DMS53 treated with DMSO at 0.1 percent for 48 hours (cell line): Measurements from ENCODE around the gene TMEM231.
A peak's percentile ranks its signal among the peaks of the same experiment; 100 is the strongest.
"Not testable (repeated sequence)": the region's sequence is repeated elsewhere in the genome, so short reads cannot be mapped to it uniquely, and the experiment has no call there.

Experiments used
- DNase-seq: peaks from one replicate; lab custom pipeline; 2025; ENCODE audit not compliant: unreplicated experiment; lab: John Stamatoyannopoulos, UW

TMEM231 gene

DNA sequence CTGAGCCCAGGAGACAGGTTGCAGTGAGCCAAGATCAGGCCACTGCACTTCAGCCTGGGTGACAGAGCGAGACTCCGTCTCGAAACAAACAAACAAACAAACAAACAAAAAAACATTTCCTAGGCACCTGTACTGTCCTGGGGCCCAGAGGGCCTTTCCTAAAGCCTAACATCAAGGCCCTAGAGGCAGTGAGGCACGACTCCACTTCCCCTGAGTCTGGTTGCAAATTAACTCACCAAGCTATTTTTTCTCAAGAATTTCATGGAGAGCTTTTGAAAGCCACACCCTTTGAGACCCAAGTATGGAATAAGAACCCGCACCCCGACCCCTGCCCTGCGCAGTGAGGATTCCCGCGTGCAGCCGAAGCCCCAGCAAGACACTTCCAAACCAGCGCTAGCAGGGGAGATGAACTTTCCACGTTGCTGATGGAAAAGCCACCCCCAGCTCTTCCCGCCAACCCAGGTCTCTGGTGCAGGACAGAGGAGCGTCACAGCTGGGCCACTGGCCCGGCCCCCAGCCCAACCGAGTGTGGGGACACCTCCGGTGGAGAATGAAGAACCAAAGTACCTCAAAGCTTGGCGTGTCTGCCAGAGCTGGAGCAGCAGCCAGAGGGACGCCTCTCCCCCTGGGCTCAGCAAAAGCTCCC is 21.4 kb downstream of the TMEM231 start:
- no peak for DNase-seq

DNA sequence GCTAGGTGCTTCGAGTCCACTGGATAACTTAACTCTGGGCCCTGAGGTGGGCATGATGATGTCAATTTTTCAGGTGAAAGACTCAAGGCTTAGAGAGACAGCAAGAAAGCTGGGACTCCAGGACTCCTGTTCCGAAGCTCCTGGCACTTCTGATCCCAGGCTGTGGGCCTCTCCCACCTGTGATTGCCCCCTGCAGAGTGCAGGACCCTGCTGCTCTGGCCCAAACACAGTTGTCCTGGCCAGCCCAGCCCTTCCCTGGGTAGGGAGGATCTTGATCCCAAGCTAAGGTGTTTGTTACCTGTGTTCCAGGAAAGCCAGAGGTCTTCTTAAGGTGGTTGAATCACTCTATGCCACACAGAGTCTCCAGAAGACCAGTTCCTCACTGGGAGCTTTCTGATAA is 23.3 kb downstream of the TMEM231 start:
- no peak for DNase-seq

DNA sequence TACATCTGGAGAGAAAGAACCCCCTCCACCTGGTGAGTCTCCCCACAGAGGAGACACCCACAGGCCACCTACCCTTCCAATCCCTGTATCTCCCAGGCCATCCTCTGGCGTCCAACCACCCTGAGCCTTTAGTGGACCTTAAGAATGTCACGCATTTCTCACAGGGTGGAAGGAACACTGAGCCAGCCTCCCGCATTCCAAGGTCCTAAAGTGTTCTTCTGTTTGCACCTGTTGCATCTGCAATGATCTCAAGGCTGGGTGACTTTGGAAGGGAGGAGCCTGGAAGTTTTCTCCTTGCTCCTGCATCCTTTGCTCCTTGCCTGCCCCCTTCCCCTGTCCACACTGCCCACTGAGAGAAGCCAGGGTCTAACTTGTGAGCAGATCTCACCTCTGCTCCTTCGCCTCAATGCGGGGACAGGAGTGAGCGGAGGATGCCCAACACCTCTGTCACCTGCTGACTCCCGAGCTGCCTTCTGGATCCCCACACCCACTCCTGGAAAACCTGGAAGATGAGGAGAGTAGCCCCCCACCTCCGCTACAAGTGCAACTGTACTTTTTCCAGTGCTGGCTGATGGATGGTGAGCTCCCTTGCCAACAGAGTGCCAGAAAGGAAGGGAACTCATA is 23.8 kb downstream of the TMEM231 start:
- DNase-seq = no peak

DNA sequence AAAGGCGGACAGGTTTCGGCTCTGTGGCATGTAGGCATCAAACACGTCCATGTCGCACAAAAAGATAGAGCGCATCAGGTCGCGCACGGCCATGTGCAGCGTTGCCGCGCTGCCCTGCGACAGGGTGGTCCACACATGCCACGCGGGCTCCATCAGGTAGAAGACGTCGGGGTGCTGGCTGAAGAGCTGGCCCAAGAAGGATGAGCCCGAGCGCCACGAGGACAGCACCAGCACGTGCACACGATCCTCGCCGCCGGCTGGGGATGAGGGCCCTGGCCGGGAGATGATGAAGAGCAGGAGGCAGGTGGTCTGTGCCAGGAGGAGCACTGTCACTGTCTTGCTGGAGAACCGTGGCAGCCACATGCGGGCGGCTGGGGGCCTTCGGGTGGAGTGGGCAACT is 26.1 kb downstream of the TMEM231 start:
- no peak for DNase-seq

DNA sequence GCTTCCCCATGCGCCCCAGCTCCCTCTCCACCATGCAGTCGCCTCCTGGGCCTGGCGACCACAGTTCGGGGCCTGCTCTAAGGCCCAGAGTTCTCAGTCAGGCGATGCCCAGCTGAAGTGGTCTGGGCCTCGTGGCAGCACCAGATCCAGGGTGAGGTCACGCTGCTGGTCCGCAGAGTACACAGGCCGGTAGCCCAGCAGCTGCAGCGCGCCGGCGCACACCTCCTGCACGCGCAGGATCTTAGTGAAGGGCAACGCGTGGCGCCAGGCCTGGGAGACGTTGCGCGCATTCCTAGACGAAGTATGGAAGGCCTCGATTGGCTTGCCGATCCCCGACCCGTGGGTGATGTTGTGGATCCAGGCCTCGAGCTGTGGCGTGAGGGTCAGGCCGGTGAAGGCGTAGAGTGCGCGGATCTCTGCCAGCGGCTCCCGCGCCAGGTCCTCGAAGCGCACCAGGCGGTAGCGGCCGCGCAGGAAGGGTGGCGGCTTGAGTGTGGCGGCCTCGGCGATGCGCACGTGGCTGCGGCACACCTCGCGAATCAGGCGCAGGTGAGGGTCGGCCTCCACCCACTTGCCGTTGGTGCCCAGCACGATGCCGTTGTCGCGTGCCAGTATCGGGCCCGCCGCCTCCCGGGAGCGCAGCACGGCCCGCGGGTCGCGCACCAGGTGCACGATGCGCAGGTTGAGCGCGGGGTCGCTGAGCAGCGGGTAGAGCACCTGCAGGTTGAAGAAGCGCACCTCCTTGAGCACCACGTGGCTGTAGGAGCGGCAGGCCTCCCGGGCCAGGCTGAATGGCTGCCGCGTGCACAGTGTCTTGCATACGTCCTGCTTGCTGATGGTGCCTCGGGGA is 26.8 kb downstream of the TMEM231 start:
- no peak for DNase-seq

- DNase-seq = no peak
Observed at GRCh38 chr16:75527825-75528299, 28.2 kb downstream of the TMEM231 start.

- DNase-seq = no peak
Observed at GRCh38 chr16:75526032-75526790, 29.8 kb downstream of the TMEM231 start.

DNA sequence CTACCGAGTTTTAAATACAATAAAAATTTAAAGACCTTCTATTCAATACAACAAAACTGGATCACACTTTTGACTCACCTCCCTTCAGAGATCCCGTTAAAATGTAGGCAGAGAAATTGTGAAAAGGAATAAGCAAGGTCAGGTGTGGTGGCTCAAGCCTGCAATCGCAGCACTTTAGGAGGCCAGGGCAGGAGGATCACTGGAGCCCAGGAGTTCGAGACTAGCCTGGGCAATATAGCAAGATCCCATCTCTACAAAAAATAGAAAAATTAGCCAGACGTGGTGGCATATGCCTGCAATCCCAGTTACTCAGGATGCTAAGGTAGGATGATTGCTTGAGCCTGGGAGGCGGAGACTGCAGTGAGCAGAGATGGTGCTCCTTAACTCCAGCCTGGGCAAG is 36.9 kb downstream of the TMEM231 start:
- DNase-seq = no peak

- peak; percentile 2 for DNase-seq
Observed at GRCh38 chr16:75516189-75516966, 39.7 kb downstream of the TMEM231 start.

GRCh38 chr16:75514296-75514695 is 41.8 kb downstream of the TMEM231 start:
- no peak for DNase-seq

- DNase-seq = no peak
Observed at GRCh38 chr16:75506574-75506973, 49.5 kb downstream of the TMEM231 start.

DNA sequence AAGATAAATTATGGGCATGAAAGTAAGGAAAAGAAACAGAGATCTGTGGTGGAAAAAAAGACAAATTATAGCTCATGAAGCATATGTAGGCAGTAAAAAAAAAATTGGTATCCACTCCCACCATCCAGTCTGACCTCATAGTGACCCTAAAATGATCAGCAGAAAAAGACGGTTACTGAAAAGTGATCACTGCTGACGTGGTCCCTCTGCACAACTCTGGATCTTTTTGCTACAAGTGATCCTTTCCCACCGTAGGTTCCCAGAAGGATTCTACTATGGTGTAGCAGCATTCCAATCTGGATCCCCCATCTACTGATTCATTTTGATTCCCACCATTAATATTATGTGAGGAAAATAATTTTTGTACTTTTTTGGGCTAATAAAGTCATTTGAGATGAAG is 49.9 kb downstream of the TMEM231 start:
- no peak for DNase-seq

DNA sequence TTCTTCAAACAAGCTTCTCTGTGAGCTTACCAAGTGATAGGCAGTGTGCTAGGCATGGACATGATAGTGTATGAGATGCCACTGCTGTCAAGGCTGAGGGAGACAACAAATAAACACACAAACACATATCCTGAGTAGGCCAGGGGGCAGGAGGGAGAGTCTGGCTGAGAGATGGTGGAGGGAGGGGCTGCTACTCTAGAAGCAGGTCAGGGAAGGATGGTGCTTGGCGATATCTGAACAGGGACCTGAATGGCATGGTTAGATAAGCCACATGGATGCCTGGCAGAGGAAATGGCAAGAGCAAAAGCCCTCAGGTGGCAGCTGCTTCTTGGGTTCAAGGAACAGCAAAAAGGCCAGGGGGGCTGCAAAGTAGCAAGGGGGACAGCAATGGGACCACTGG is 52.3 kb downstream of the TMEM231 start:
- no peak for DNase-seq

GRCh38 chr16:75502916-75503605 is 53.0 kb downstream of the TMEM231 start:
- no peak for DNase-seq

GRCh38 chr16:75501820-75502219 is 54.2 kb downstream of the TMEM231 start:
- not testable (repeated sequence) for DNase-seq

DNA sequence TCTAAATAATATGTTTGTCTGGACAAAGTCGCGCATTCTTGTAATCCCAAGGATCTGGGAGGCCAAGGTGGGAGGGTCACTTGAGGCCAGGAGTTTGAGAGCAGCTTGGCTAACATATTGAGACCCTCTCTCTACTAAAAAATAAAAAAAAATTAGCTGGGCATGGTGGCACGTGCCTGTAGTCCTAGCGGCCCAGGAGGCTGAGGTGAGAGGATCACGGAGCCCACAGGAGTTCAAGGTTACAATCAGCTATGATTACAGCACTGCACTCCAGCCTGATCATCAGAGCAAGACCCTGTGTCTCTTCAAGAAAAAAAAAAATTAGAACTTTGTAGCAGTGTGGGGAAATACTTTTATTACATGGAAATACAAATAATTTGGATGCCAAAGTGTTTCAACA is 54.7 kb downstream of the TMEM231 start:
- DNase-seq = no peak

GRCh38 chr16:75498605-75499322 is 57.3 kb downstream of the TMEM231 start:
- DNase-seq = not testable (repeated sequence)

GRCh38 chr16:75497558-75497957 is 58.5 kb downstream of the TMEM231 start:
- DNase-seq = no peak

DNA sequence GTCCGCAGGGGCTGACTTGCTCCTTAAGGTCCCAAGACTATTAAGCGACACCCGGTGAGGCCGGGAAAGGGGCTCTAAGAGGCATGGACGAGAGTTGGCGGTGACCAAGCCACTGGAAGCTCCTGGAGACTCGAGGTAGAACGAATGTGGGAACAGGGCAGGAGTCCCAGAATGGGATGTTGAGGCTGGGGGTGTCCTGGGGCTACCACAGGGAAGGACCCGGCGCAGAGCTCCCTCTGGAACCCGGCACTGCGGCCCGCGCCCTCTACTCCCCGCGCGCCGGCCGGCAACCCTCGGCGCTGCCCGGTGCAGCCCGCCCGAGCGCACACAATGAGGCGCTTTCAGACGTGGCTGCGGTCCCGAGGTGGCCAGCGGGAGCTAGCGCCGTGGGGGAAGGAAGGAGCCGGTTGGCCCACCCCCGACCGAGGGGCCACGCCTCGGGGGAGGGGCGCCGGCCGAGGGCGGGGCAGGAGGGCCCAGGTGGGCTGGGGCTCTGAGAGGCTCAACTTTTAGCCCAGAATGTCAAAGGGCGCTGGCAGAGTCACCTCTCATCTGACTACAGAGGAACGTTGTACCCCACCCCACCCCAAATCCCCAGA is 60.9 kb downstream of the TMEM231 start, which contains the start of gene CHST6:
CHST6 (minus strand) TSS at position 366 of the 599 bp plus-strand sequence. CDS start 15,613 bp downstream, outside the sequence.
- DNase-seq = no peak
